ENCODE results near the gene DHRS1. TPM values are rescaled to one million over a fixed set of nuclear protein-coding genes. Genes with fewer than 3 reads are reported as not detected.

Gene DHRS1
- total RNA-seq (6.9 and 10.7 TPM in 2 replicates), polyA plus RNA-seq (21.0 and 24.5 TPM in 2 replicates), polyA minus RNA-seq (ENCODE audit: low replicate concordance) (51.8 and 65.5 TPM in 2 replicates)
- 18.4 and 25.8 TPM in 2 replicates for polyA plus RNA-seq (2012)

DNA sequence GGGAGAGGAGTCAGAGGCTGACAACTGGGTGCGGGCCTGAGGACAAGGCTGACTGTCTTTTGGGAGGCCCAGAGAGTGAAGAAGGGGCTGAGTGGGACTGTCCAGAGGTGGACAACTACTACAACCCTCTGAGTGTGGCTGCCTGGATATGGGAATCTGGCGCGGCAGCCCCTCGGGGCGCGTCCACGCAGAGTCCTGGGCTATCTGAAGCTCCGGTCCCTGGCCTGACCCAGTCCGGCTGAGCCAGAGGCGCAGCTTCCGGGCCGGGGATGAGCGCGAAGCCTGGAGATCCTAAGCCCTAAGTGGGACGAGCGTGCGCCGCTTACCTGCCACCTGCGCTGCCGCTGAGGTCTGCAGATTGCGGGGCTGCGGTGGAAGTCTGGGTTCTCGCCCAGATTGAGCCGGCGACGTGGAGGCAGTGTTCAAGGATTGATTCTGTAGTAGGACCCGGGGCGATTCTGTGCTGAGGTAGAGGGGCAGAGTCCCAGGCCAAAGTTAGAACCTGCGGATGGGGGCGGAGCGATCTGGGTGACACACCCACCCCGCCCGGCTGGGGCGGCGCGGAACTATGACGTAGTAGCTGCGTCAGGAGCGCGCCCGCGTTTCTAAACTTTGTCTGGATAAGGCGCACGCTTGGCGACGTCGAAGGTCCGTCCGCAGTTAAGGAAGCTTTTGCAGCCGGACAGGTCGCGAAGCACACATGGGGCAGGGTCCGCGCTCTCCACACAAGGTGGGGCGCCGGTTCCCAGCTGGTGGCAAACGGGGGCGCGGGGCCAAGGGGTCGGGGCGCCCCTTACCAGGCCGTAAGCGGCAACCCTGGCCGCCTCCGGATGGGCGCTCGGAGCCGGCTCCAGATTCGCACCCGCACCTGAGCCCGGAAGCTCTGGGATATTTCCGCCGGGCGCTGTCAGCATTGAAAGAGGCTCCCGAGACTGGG lies at the start of gene DHRS1, which contains the start of gene NOP9:
DHRS1 (minus strand) TSS at position 526 of the 937 bp plus-strand sequence. CDS start 674 bp downstream, outside the sequence.
NOP9 (plus strand) TSS at position 596 of the 937 bp plus-strand sequence; CDS start at position 701, 105 bp downstream.
- H3K36me3 ChIP-seq (ENCODE audit: control insufficient read depth, insufficient read depth, low read length): peaks cover 25% of the 10 kb centered on the region

GRCh38 chr14:24348186-24348585 lies 48.6 kb upstream of the DHRS1 start:
- TF ChIP-seq CTCF (conservative IDR thresholded peaks at IDR 0.05 in 1 of 2, IDR thresholded peaks at IDR 0.05 in 1 of 2; ENCODE audit: low read depth in 1 of 2, low read length in 2 of 2): no peak
- TF ChIP-seq EZH2 (IDR thresholded peaks at IDR 0.05; ENCODE audit: low read length, missing control alignments): no peak
- Histone ChIP-seq H3K27ac (ENCODE audit: insufficient read depth, low read length) (no peak overlapping the region), H3K4me3 (replicated peaks in 1 of 4; ENCODE audit: control extremely low read depth in 1 of 4, insufficient read depth in 1 of 4, low read depth in 3 of 4, low read length in 4 of 4) (no peak overlapping the region), H4K20me1 (ENCODE audit: control insufficient read depth, extremely low read depth, insufficient read depth, low read length) (no peaks in the 10 kb centered on the region), H3K9ac (ENCODE audit: insufficient read depth, low read length) (no peak overlapping the region), H3K79me2 (ENCODE audit: control insufficient read depth, insufficient read depth, low read length) (no peaks in the 10 kb centered on the region), H3K4me1 (ENCODE audit: control insufficient read depth, extremely low read depth, insufficient read depth, low read length) (peaks cover 2% of the 10 kb centered on the region), H3K9me3 (ENCODE audit: control insufficient read depth, insufficient read depth, low read depth, low read length) (no peaks in the 10 kb centered on the region), H3K36me3 (ENCODE audit: control insufficient read depth, insufficient read depth, low read length) (no peaks in the 10 kb centered on the region), H3K4me2 (ENCODE audit: extremely low read depth, insufficient read depth, low read length) (no peak overlapping the region), H3K27me3 (ENCODE audit: control insufficient read depth, insufficient read depth, low read length) (peaks cover 4% of the 10 kb centered on the region), H2AFZ (ENCODE audit: low read length) (no peak overlapping the region)
- DNase-seq (ENCODE audit: low read depth in 2 of 2): no peak

More for the DNA sequence above, at the start of gene DHRS1, which contains the start of gene NOP9:
- peaks cover 10% of the 10 kb centered on the region for H3K4me1 ChIP-seq (ENCODE audit: control insufficient read depth, extremely low read depth, insufficient read depth, low read length)
- H3K79me2 ChIP-seq (ENCODE audit: control insufficient read depth, insufficient read depth, low read length): peaks cover 11% of the 10 kb centered on the region
- H3K4me3 ChIP-seq (replicated peaks in 1 of 4; ENCODE audit: control extremely low read depth in 1 of 4, insufficient read depth in 1 of 4, low read depth in 3 of 4, low read length in 4 of 4): peak within 1 kb of the TSS; percentile 95 to 99 (median 96)
- no peaks in the 10 kb centered on the region for H3K27me3 ChIP-seq (ENCODE audit: control insufficient read depth, insufficient read depth, low read length)
- TF ChIP-seq EZH2 (IDR thresholded peaks at IDR 0.05; ENCODE audit: low read length, missing control alignments): no peak
- no peak for TF ChIP-seq CTCF (conservative IDR thresholded peaks at IDR 0.05 in 1 of 2, IDR thresholded peaks at IDR 0.05 in 1 of 2; ENCODE audit: low read depth in 1 of 2, low read length in 2 of 2)
- peak within 1 kb of the TSS; percentile 98 for H2AFZ ChIP-seq (ENCODE audit: low read length)
- peak within 1 kb of the TSS; percentile 99 for H3K4me2 ChIP-seq (ENCODE audit: extremely low read depth, insufficient read depth, low read length)
- H3K9me3 ChIP-seq (ENCODE audit: control insufficient read depth, insufficient read depth, low read depth, low read length): no peaks in the 10 kb centered on the region
- H3K9ac ChIP-seq (ENCODE audit: insufficient read depth, low read length): peak within 1 kb of the TSS; percentile 89
- peak within 1 kb of the TSS; percentile 88 for H3K27ac ChIP-seq (ENCODE audit: insufficient read depth, low read length)
- H4K20me1 ChIP-seq (ENCODE audit: control insufficient read depth, extremely low read depth, insufficient read depth, low read length): no peaks in the 10 kb centered on the region
- peak; percentile 84 to 87 for DNase-seq (ENCODE audit: low read depth in 2 of 2)

DNA sequence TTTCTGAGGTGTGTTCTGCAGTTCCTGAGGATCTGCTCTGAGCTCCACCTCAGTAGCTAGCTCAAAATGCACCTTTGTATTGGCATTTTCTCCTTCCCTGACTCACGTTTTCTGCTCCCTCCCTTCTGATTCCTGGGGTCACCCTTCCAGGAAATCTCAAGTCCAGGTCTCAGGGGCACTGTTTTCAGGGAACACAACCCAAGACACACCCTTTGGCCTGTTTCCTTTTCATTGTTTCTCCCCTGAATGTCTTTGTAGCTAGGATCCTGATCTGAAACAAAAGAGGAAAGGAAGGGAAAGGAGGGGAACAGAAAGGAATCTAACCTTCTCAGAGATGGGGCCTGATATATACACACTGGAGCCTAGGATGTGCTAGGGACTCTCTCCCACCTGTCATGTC lies 47.6 kb upstream of the DHRS1 start:
- DNase-seq (ENCODE audit: low read depth in 2 of 2): no peak
- Histone ChIP-seq H3K9ac (ENCODE audit: insufficient read depth, low read length) (no peak overlapping the region), H3K79me2 (ENCODE audit: control insufficient read depth, insufficient read depth, low read length) (no peaks in the 10 kb centered on the region), H3K4me1 (ENCODE audit: control insufficient read depth, extremely low read depth, insufficient read depth, low read length) (peaks cover 2% of the 10 kb centered on the region), H3K9me3 (ENCODE audit: control insufficient read depth, insufficient read depth, low read depth, low read length) (no peaks in the 10 kb centered on the region), H3K36me3 (ENCODE audit: control insufficient read depth, insufficient read depth, low read length) (no peaks in the 10 kb centered on the region), H3K27ac (ENCODE audit: insufficient read depth, low read length) (no peak overlapping the region), H3K4me2 (ENCODE audit: extremely low read depth, insufficient read depth, low read length) (no peak overlapping the region), H4K20me1 (ENCODE audit: control insufficient read depth, extremely low read depth, insufficient read depth, low read length) (no peaks in the 10 kb centered on the region), H3K27me3 (ENCODE audit: control insufficient read depth, insufficient read depth, low read length) (peaks cover 4% of the 10 kb centered on the region), H2AFZ (ENCODE audit: low read length) (no peak overlapping the region), H3K4me3 (replicated peaks in 1 of 4; ENCODE audit: control extremely low read depth in 1 of 4, insufficient read depth in 1 of 4, low read depth in 3 of 4, low read length in 4 of 4) (no peak overlapping the region)
- no peak for TF ChIP-seq CTCF (conservative IDR thresholded peaks at IDR 0.05 in 1 of 2, IDR thresholded peaks at IDR 0.05 in 1 of 2; ENCODE audit: low read depth in 1 of 2, low read length in 2 of 2)
- no peak for TF ChIP-seq EZH2 (IDR thresholded peaks at IDR 0.05; ENCODE audit: low read length, missing control alignments)
